Measurements from ENCODE around the gene IFT57.

The IFT57 gene

GRCh38 chr3:108183971-108184370 lies 38.3 kb downstream of the IFT57 start:
- DNase-seq (ENCODE audit: low spot score) = no peak
- no peak for TF ChIP-seq CTCF (IDR thresholded peaks at IDR 0.05; ENCODE audit: extremely low read depth, missing control alignments)

- no peak for DNase-seq (ENCODE audit: low spot score)
- TF ChIP-seq CTCF (IDR thresholded peaks at IDR 0.05; ENCODE audit: extremely low read depth, missing control alignments) = no peak
Observed at GRCh38 chr3:108183181-108183580, 39.0 kb downstream of the IFT57 start.

GRCh38 chr3:108182339-108182738 lies 39.9 kb downstream of the IFT57 start:
- no peak for DNase-seq (ENCODE audit: low spot score)
- no peak for TF ChIP-seq CTCF (IDR thresholded peaks at IDR 0.05; ENCODE audit: extremely low read depth, missing control alignments)

DNA sequence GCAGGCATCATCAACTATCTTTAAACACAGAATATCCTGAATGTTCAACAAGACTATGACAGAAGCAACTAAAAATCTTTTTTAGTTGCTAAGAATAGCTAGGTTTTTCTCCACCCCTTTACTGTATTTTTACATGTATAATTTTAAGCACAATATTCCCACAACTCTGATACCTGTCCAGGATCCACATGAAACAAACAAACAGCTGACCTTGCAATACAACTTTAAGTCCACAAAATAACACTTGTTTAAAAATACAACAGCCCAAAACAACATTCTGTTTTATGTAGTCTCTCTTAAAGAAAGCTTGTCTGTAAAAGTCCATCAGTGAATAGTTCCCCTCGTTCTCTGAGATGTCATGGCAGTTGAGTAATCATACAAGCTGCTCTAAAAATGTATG lies 41.1 kb downstream of the IFT57 start:
- TF ChIP-seq CTCF (IDR thresholded peaks at IDR 0.05; ENCODE audit: extremely low read depth, missing control alignments) = no peak
- DNase-seq (ENCODE audit: low spot score) = no peak

GRCh38 chr3:108180194-108180593 lies 42.0 kb downstream of the IFT57 start:
- no peak for DNase-seq (ENCODE audit: low spot score)
- TF ChIP-seq CTCF (IDR thresholded peaks at IDR 0.05; ENCODE audit: extremely low read depth, missing control alignments) = no peak

DNA sequence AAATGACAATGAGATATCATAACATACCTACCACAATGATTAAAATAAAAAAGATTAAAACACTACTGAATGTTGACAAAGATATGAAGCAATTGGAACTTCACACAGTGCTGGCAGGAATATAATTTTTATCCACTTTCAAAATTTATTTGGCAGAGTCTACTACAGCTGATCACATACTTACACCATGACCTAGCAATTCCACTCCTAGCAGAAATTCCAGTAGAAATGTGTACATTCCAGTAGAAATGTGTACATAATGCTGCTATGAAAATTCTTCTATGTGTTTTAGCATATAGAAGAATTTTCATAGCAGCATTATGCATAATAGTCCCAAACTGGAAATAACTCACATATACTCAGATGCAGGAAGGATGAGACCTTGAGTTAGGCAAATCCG lies 43.5 kb downstream of the IFT57 start:
- no peak for TF ChIP-seq CTCF (IDR thresholded peaks at IDR 0.05; ENCODE audit: extremely low read depth, missing control alignments)
- DNase-seq (ENCODE audit: low spot score) = no peak

DNA sequence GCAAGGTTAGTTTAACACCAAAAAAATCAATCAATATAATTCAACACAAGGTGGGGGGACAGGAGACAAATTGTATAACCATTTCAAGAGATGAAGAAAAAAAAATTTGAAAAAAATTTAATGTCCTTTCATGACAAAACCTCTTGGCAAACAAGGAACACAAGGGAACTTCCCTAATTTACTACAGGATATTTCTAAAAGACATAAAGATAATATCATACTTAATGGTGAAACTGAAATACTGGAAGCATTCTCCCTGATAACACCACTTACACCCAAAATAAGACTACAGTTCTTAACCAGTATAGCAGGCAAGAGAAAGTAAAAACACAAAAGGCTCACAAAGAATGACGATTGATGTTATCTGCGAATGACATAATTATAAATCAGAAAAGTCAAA lies 44.7 kb downstream of the IFT57 start:
- TF ChIP-seq CTCF (IDR thresholded peaks at IDR 0.05; ENCODE audit: extremely low read depth, missing control alignments) = no peak
- no peak for DNase-seq (ENCODE audit: low spot score)
